HUDEP-2 (cell line): ENCODE data around the gene LRP8.

ENCODE experiments used
- DNase-seq, 76 experiments: peaks; one replicate each; lab custom pipeline; 2025; ENCODE audit not compliant: unreplicated experiment in 76 of 76; lab: John Stamatoyannopoulos, UW

LRP8 gene

DNA sequence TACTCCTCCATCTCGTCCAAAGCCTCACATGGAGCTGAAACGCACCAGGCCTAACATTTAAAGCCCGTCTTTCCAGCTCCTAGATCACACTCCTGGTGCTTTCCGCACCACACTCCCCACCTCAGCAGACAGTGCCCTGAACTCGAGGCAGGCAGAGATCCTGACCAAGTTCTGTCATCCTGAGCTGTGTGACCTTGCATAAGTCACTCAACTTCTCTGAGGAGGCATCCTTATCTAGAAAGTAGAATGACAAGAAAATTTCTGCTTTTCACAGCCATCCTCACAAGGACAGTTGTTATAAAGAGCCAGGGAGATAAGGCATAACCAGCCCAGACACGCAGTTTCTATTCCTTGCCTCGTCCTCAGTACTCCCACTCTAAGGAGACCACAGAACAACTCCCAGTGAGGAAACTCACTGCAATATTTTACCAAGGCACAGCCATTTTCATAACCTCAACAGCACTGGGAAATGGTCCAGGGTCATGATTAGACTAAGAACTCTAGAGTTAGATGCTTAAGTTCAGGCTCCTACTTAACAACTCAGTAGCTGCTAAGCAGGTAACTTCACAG lies 3.1 kb downstream of the LRP8 start:
- DNase-seq: peak in 5 of 76 experiments; percentile 7 to 19 (median 10)

DNA sequence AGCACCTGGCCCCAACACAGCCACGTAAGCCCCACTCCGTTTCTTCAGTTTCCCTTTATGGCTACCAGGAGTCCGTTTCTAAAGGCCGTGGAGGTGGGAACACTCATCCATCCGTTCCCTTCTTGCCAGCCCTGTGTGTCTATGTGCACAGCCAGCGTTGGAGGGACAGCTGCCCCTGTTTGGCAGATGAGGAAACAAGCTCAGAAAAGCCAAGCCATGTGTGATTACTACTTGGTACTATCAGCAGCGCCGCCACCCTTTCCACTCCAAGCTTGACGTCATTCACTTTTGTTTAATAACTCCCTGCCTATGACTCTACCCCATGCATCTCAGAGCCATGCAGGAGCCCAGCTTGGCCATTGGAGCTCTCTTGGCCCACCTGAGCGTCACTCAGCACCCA lies 3.5 kb downstream of the LRP8 start:
- DNase-seq: no peak

DNA sequence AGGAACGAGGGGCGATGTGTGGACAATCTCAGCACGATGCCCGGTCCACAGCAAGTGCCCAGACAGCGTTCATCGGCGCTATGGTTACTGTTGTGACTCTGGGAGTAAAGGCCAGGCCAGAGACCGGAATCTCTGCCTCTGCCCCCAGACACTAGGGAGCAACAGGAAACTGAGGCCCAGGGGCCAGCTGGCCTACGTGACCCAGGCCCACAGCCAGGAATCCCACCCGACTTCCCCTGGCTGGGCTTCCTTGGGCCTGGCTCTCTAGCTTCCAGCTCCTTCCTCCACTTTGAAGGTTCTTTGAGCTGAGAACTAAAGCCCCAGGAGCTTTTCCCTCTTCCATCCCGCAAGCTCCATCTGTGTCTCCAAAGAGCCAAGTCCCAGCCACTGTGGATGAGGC lies 4.6 kb downstream of the LRP8 start:
- DNase-seq: no peak

DNA sequence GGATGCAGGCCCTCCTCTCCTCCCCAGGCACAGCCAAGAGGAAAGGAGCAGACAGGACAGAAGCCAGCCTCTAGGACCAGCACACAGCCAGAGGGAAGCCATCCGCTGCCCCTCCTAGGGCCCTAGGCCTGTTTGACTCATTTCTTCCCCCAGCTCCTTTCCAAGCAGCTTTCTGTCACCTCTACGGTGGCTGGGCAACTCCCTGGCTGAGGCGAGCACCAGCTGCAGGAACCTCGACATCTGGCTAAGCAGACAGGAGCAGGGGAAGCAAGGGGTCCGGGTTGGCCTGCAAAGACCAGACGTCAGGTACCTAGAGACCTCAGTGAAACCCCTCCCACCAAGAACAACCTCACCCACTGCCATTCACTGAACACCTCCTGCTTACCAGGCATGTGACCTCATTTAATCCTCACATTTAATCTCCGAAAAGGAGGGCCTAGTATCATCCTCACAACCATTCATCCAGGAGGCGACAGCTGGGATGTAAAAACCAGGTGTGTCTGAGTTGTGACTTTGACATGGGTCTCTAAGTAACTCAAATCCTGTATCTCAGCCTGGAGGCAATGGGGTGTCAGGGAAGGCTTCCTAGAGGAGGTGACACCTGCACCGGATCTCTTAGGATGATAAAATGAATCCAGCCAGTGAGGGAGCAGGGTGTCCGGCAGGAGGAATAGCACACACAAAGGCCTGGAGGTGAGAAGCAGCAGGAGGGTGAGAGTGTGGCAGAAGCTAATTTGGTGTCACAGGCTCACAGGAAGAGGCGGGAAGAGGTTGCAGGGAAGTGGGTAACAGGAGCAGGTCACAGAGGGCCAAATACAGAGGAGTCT lies 5.9 kb downstream of the LRP8 start:
- DNase-seq: no peak

DNA sequence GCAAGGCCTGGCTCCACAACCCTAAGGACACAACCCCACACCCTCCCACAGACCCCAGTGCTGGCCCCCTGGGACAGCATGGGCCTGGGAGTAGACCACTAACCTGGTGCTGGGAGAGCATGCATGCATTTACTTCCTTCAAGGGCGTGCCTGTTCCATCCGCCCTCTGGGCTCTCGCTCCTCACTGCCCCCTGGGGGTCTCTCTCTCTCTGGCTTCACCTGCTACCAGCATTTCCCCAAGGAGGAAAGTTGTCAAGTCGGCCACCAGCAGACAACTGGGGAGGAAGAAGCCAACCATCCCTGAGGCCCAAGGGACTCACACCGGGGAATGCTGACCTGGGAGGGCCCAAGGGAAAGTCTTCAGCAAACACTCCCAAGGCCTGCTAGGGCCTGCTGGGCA lies 6.5 kb downstream of the LRP8 start:
- peak in 1 of 76 experiments; percentile 16 for DNase-seq

DNA sequence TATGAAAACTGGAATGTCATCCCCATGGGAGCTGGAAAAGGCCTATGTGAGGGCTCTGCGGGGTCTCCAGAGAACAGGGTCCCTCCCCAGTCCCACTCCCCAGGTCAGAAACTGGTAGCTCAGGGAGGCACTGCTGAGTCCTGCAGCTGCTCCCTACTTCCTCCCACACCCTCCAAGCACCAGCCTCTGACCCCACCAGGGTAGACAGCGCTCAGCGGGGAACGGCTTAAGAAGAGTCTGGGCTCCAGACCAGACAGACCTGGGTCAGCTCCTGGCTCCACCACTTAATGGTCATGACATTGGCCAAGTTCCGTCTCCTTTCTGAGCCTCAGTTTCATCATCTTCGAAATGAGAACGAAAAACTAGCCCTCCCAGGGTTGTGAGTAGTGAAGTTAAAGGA lies 7.2 kb downstream of the LRP8 start:
- DNase-seq: no peak

DNA sequence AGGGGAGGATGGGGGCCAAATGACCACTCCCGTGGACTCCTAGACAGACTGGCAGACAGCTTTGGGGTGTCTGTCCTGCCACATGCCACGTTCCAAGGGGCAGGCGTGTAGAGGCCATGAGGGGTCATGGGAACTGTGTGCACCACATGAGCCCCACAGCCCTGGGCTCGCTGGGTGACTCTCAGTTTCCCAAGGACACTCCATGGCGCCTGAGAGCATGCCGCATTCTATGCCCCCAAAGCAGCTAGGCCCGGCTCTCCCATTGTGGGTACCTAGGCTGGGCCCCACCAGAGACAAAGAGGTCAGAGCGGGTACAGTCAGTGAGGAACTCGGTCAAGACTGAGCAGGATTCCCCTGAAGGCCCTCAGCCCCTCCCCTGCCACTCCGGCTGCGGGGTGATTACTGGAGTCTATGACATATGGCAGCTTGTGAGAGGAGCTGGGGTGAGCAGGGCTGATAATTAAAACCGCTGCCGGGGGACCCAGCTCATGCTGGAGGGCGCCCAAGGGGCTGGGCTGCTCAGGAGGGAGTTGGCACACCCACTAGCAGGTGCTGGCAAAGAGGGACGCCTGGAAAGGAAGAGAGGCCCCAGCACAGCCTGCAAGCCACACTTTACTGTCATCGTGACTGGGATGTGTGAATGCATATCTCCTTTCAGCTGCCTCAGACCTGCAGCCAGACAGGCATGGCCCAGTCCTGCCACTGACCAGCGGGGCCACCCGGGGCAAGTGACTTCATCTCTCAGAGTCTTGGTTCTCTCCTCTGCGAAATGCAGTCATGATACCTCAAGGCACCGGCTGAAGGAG lies 8.4 kb downstream of the LRP8 start:
- no peak for DNase-seq

DNA sequence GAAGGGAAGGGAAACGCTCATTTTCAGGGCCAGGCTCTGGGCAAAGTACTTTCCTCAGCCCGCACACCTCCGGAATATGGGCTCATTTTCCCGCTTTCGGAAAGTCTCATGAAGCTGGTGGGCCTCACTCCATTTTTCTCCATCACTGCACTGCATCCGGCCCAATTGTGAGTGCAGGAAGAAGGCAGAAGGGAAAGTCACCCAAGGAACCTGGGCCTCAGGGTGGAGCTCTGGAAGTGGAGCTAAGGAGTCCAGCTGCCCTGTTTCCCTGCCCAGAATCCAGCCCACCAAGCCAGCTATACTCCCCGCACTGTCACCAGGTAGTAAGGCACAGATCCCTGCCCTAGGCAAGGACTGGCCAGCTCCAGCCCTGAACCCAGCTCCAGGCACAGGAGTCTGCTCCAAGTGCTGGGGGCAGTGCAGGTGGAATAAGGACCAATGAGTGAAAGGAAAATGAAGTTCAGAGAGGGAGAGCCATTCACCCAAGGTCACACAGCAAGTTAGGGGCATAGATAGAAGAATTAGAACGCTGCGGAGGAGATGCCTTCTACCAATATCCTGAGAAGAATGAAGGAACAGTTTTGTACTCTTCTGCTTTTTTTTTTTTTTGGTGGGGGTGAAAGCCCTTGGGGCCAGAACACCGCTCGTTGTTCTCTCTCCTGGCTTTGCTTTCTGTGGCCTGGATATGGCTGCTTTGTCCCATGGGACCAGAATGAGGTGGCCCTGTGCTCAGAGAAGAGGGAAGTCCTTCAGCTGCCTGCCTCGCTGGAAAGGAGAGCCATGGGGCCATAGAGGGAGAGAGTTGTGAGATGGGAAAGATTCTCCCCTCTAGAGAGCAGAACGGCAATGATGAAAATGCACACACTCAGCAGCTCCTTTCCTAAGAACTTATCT lies 10.0 kb downstream of the LRP8 start:
- no peak for DNase-seq

DNA sequence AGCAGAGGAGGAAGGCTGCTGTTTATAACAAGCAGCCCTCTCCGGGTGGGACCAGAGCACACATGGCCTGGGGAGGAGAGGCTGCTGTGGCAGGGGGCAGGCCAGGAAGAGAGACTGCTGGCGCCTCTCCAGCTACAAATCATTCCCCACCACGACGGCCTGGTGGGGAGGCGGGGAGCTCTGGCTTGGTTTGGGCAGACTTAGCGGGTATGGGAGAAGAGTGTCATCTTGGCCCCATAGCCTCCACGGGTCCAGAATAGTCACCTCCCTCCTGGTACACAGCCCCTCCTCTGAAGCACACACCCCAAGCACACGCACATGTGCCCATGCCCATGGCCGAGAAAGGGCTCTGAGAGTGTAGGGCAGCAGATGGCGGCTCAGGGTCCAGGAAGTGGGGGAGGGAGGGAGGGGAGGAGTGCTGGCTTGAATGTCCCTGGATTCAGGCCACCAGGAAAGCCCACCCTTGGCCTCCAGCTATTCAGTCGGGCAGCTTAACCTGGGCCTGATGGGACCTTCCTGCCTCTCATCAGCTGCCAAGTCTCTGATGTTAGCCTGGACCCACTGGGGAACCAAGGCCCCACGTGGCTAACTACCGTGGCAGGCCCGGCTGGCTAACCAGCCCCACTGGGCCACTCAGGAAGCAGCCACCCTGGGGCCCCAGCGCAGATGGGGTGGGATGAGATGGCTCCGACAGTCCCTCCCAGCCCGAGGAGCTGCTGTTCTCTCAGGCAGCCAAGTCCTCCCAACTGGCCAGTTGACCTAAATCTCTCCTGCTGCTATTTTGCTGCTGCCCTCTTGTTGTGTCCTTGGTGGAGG lies 10.9 kb downstream of the LRP8 start:
- DNase-seq: no peak

DNA sequence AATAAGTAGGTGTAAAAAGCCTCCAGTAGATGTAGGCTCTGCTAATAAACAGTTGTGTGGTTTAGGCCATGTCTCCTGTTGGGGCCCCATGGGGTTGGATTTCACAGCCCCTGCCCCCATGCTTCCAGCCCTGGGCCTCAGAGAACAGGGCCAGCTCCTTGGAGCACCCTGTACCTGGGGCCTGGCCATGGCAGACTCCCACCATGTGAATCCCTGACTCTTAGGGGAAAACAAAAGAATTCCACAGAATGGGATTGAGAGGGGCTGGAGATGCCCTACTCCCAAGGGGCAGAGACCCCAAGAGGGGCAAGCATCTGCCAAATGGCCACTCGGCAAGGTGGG lies 11.5 kb downstream of the LRP8 start:
- DNase-seq: no peak

DNA sequence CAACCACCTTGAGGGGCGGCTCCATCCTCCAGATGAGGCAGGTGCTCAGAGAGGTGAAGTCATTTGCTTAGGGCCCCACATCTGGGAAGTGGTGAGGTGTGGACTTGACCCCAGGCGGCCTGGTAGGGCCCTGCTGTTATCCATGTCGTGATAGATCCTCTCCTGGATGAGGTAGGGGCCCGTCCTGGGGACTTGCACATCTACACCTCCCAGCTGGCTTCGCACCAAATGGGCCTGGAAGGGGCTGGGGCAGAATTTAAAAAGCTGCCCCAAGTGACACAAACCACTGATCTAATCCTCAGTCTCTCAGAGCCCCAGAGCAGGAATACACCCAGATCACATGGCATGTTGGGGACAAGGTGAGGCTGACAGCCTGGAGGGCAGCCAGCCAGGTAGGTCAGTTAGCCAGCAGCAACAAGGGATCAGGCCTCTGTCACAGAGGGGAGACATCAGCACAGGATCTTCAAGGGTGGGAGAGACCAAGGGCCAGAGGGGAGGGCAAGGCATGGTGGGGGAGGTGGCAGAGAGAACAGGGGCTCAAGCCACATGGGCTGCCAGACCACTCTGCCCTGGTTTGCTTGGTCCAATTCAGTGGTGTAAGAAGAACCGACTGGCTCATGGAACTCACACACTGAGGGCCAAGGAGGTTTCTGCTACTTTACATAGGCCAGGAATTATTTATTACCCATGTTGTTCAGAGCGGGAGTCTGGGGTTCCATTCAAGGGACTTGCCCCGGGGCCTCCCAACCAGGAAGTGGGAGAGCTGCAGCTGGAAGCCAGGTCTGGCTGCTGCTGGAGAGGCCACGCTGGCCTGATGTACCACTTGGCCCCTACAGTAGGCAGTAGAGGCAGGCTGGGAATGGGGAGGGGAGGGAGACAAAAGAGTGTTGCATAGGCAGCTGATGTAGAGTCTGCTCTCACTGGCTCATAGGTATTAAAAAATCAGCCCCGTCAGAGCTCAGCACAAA lies 12.1 kb downstream of the LRP8 start:
- DNase-seq: no peak

DNA sequence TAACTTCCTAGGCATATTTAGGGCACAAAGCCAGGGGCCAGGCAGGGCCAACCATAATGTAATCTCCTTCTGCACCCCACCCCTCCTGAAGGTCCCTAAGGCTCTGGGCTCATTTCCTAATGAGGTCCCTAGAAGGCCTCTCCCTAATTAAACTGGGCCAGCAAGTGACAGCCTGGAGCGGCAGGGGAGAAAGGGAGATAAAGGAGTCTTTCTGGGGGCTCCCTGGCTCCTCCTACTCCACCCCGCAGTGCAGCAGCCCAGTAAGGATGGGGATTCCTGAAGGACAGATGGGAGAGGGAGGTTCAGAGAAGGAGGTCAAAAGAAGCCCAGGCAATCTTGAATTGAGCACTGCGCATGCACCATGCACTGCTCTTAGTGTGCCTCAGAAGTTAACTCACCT lies 12.8 kb downstream of the LRP8 start:
- DNase-seq: no peak

DNA sequence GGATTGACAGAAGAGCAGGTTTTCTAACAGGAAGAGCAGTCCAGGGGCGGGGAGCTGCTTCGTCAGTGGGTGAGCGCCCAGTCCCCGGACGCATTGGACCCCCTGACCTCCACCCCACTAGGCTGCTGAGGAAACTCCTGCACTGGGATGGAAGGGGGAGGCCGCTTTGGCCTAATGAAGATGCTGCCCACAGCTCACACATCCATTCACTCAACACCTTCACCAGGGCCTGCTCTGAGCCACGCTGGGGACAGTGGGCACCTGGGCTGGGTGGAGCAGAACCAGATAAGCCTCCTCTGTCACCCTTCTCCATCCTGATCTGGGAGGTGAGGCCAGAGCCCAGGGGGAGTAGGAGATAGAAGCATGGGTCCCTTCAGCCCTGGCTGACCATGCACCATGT lies 13.3 kb downstream of the LRP8 start:
- no peak for DNase-seq

DNA sequence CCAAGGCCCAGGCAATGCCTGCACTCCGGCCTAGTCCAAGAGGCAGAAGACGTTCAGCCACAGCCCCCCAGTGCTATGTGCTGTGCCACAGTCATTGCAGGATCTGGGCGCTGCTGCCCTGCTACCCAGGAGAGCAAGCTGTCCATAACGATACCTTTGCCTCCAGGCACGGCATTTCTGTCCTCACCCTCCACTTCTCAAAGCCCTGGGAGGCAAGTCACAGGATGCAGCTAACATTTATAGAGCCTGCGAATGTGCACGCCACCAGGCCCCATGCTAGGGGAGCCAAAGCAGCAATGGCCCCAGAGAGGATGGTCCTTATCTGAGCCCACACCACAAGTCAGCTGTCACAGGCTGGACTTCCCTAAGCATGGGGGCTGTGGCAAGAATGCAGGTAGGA lies 13.8 kb downstream of the LRP8 start:
- DNase-seq: no peak

DNA sequence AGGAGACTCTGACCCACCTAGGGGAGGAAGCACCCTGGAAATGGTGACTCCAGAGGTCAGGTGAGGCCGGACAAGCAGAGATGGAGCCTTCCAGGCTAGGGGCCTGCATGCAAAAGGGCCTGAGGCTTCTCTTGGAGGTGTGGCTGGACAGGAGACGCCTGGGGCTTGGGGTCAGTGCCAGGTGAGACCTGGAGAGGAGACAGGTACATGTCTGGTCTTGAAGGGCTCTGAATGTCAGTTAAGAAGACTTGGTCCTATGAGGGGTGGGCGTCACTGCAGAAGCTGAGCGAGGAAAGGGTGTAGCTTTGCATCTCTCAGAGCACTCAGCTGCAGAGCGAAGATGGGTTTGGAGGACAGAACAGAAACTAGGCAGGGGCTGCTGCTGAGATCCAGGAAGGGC lies 14.3 kb downstream of the LRP8 start:
- DNase-seq: no peak

DNA sequence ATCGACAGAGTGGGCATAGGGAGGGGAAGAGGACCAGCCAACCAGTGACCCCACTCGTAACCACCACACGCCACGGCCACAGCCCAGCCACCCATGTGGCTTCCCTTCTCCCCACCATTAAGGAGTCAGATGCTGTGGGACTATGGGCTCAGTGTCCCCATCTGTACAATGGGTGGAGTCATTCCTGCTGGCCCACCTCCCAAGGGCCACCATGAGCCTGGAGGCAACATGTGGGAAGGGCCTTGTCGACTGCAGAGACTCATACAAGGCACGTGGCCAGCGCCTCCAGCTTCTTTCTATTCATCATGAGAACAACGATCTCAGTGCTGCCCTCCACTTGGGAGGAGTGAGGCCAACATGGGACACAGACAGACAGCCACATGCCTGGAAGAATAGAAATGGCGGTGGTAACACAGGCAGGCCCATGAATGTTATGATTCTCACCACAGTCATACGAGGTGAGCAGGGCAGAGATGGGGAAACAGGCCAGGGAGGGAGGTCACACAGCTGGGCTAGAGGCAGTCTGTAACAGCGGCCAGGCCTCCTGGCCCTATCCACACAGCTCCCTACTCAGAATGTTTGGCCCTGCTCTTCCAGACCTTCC lies 16.1 kb downstream of the LRP8 start:
- no peak for DNase-seq

DNA sequence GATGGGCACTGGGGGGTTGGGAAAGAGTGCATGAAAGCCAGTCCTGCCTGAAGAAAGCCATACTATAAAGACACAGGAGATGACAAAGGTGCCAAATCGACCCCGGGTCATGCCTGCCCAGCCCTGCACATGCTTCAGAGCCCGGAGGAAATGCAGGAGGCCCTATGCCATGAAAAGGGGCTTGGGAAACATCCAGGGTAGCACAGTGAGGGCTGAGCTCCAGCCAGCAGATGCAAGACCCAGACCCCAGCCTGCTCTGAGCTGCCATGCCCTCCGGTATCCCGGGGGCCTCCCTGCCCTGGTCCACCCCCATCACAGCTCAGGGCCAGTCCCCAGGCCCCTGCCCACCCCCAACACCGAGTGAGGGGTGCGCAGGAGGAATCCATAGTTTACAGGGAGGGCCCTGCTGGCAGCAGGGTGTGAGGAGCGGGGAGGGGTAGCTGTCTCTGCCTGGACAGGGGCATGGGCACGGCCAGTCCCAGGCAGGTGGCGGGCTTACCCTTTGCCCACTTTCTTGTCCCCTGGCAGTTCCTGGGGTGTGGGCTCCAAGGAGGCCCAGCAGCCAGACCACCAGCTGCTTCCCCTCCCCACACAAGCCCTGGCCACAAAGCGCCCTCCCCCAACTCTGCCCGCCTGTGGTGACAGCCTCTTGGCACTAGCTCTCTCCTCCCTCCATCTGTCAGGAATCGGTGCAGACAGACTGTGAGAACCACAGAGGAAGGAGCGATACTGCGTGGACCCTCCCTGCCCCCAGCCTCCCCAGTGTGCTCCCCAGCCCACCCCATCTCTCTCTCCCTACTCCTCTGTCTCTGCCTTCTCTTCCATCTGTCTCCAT lies 16.8 kb downstream of the LRP8 start:
- DNase-seq: no peak

DNA sequence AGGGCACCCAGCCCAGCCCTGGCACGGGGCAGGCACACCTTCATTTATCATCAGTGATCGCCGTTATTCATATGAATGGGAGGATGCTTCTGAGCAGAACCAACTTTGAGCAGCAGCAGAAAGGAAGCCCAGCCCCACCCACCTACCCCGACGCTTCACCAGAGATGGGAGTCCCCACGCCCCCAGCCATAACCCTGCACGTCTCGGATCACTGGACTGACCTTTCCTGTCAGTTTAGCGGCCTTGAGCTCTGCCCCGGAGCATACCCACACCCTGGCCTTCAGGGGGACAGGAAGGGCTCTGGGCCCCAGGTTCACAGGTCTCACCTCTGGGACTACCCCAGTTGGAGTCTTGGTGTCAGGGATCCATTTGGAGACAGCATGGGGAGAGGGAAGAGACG lies 18.1 kb downstream of the LRP8 start:
- no peak for DNase-seq
